Thoracic aorta (tissue), 2 donors: ENCODE results near the gene NFE2L1. TPM values are rescaled to one million over a fixed set of nuclear protein-coding genes. Genes with fewer than 3 reads are reported as not detected.

ENCODE experiments used
- ATAC-seq: fragments of 150-250 bp; one replicate; pipeline ENCODE4 v1.8.0; 2017; ENCODE audit warnings: low read depth; ENCODE audit not compliant: insufficient number of reproducible peaks, low FRiP score
- DNase-seq: peaks from one replicate; pipeline ENCODE4 v3.0.0-alpha.2; 2020; ENCODE audit warnings: low spot score
- H3K27ac ChIP-seq, 2 donors: fragments of 200-600 bp; sonication (generic); 1 replicate in 1 of 2; 2 replicates in 1 of 2; pipeline ENCODE4 v1.5.1; 2016; ENCODE audit warnings: mild to moderate bottlenecking in 2 of 2, moderate library complexity in 2 of 2
- H3K27me3 ChIP-seq: fragments of 200-600 bp; sonication (generic); replicated peaks from 2 replicates; pipeline ENCODE4 v1.6.0; 2016; ENCODE audit warnings: mild to moderate bottlenecking; ENCODE audit not compliant: insufficient read depth
- H3K36me3 ChIP-seq: fragments of 200-600 bp; sonication (generic); one replicate; pipeline ENCODE4 v1.5.1; 2016
- H3K4me1 ChIP-seq, 2 donors: fragments of 200-600 bp; sonication (generic); 1 replicate in 1 of 2; 2 replicates in 1 of 2; pipeline versions ENCODE4 v1.5.1 to v1.6.0; 2016; ENCODE audit warnings: low read depth in 2 of 2, mild to moderate bottlenecking in 1 of 2; ENCODE audit not compliant: control insufficient read depth in 1 of 2
- H3K4me3 ChIP-seq: fragments of 200-600 bp; sonication (generic); 2 replicates; pipeline ENCODE4 v1.5.1; 2016; ENCODE audit warnings: mild to moderate bottlenecking
- H3K9me3 ChIP-seq: fragments of 200-600 bp; sonication (generic); 2 replicates; pipeline ENCODE4 v1.5.1; 2016
- total RNA-seq, 2 donors: library from RNA; depleted of rRNA; stranded (reverse); fragments of >200 nt; gene quantifications; one replicate each; pipeline versions ENCODE4 v1.1.0 to v1.2.3, GENCODE V29; 2016
- TF ChIP-seq, protein P1 (sequence below): fragments of 200-600 bp; sonication (generic); IDR thresholded peaks from one replicate; pipeline ENCODE4 v1.5.1; 2019; ENCODE audit warnings: antibody characterized with exemption

NFE2L1 gene
- total RNA-seq, 2 donors from 2014 or later: 131 to 155 TPM

DNA sequence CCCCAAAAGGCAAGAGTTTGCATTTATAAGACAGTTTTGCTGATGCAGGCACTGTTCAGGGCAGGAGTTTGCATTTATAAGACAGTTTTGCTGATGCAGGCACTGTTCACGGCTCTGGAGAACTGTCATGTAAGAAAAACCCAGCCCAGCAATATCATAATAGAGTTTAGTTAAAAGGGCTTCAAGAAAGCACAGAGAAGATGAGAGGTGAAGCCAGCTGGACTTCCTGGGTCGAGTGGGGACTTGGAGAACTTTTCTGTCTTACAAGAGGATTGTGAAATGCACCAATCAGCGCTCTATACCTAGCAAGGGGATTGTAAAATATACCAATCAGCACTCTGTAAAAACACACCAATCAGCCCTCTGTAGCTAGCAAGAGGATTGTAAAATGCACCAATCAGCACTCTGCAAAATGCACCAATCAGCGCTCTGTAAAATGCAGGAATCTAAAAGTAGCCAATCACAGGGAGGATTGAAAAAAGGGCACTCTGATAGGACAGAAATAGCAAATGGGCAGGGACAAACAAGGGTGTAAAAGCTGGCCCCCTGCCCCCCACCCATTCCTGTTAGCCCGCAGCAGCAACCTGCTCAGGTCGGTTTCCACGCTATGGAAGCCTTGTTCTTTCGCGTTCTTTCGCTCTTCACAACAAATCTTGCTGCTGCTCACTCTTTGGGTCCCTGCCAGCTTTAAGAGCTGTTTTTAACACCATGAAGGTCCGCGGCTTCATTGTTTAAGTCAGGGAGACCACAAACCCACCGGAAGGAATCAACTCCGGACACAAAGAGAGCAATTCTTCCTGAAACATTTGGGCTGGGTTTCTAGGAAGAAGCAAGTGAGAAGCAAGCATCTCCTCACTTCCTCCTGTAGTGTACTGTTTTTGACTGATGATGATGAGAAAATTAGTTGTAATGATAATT is 54.9 kb downstream of the NFE2L1 start:
- no peak for ATAC-seq
- Histone ChIP-seq H3K36me3 (no peaks in the 10 kb centered on the region), H3K4me1 (peaks cover 11 to 26% of the 10 kb centered on the region in 2 donors), H3K27me3 (no peaks in the 10 kb centered on the region), H3K4me3 (no peak overlapping the region), H3K9me3 (no peaks in the 10 kb centered on the region), H3K27ac (no peak overlapping the region)
- TF ChIP-seq, protein P1, sequence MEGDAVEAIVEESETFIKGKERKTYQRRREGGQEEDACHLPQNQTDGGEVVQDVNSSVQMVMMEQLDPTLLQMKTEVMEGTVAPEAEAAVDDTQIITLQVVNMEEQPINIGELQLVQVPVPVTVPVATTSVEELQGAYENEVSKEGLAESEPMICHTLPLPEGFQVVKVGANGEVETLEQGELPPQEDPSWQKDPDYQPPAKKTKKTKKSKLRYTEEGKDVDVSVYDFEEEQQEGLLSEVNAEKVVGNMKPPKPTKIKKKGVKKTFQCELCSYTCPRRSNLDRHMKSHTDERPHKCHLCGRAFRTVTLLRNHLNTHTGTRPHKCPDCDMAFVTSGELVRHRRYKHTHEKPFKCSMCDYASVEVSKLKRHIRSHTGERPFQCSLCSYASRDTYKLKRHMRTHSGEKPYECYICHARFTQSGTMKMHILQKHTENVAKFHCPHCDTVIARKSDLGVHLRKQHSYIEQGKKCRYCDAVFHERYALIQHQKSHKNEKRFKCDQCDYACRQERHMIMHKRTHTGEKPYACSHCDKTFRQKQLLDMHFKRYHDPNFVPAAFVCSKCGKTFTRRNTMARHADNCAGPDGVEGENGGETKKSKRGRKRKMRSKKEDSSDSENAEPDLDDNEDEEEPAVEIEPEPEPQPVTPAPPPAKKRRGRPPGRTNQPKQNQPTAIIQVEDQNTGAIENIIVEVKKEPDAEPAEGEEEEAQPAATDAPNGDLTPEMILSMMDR: no peak
- DNase-seq: no peak

- no peak overlapping the region for H3K27ac ChIP-seq
- ATAC-seq (no peak), DNase-seq (no peak)
- peaks cover 7 to 31% of the 10 kb centered on the region in 2 donors for H3K4me1 ChIP-seq
- H3K27me3 ChIP-seq: no peaks in the 10 kb centered on the region
- no peaks in the 10 kb centered on the region for H3K36me3 ChIP-seq
- H3K9me3 ChIP-seq: no peaks in the 10 kb centered on the region
- TF ChIP-seq, protein P1: no peak
- H3K4me3 ChIP-seq: no peak overlapping the region
Observed at GRCh38 chr17:48104440-48104839, 56.3 kb downstream of the NFE2L1 start.

- ATAC-seq: no peak
- TF ChIP-seq, protein P1: no peak
- H3K27me3 ChIP-seq: no peaks in the 10 kb centered on the region
- peak overlapping the region; percentile 84 to 96 for H3K27ac ChIP-seq
- peaks cover 6 to 31% of the 10 kb centered on the region in 2 donors for H3K4me1 ChIP-seq
- no peaks in the 10 kb centered on the region for H3K9me3 ChIP-seq
- H3K4me3 ChIP-seq: peak overlapping the region; percentile 97
- H3K36me3 ChIP-seq: no peaks in the 10 kb centered on the region
- no peak for DNase-seq
Observed at GRCh38 chr17:48106802-48107136, 58.6 kb downstream of the NFE2L1 start.

DNA sequence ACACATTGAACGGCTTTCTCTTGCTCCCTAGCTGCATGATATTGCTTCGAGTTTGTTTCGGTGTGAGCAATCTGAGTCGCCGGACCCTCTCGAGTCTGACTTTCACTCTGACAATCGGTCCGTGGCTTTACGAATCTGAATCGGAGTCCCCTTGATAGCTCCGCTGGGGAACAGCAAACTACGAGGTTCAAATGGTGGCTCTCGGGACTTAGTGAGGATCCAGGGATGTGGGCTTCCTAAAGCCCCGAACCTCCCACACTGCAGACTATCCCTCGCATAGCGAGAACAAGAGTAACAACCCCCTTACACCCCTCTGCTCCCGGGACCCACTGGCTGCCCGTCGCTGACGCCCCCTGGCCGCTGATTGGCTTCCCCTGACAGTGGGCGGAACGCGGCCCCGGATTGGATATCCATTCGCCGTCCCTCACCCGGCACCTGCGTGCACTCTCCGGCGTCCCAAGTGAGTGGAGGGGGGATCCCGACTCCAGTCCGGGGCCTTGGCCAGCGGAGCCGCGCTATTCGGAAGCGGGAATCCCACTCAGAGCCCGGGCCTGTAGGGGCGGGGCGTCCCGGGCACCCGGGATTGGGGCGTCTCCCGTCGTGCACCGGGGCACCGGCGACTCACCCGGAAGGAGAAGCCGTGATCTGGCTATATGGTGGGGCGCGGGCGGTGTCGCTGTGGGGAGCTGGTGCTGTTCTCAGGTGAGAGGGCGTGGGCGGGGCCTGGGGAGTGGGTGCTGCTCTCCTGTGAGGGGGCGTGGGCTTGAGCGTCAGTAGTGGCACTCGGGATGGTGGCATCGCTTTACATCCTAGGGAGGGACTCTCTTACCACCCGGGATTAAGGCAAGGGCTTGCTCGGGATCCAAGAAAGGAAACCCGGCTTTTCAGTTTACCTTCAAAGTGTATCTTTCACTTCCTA is 59.2 kb downstream of the NFE2L1 start, which contains the start of gene SNX11:
Gene SNX11 (plus strand): TSS at position 630 of the 919 bp plus-strand sequence. CDS start 4,278 bp downstream, outside the sequence.
- Histone ChIP-seq H3K36me3 (no peaks in the 10 kb centered on the region), H3K4me1 (peaks cover 6 to 31% of the 10 kb centered on the region in 2 donors), H3K27ac (peak within 1 kb of the TSS; percentile 84 to 96), H3K27me3 (no peaks in the 10 kb centered on the region), H3K4me3 (peak within 1 kb of the TSS; percentile 97), H3K9me3 (no peaks in the 10 kb centered on the region)
- TF ChIP-seq, protein P1: no peak
- peak; percentile 64 for DNase-seq
- peak; percentile 62 for ATAC-seq

- Histone ChIP-seq H3K9me3 (no peaks in the 10 kb centered on the region), H3K27ac (no peak overlapping the region)
- TF ChIP-seq, protein P1: no peak
Observed at GRCh38 chr17:48110761-48111160, 62.6 kb downstream of the NFE2L1 start.

More at GRCh38 chr17:48110761-48111160, 62.6 kb downstream of the NFE2L1 start:
- DNase-seq (no peak), ATAC-seq (no peak)
- no peaks in the 10 kb centered on the region for H3K27me3 ChIP-seq
- H3K36me3 ChIP-seq: peaks cover 4% of the 10 kb centered on the region
- H3K4me1 ChIP-seq: peaks cover 6 to 31% of the 10 kb centered on the region in 2 donors
- H3K4me3 ChIP-seq: no peak overlapping the region
